ENCODE measurements around the gene SERPINA10. TPM values are rescaled to one million over a fixed set of nuclear protein-coding genes. Genes with fewer than 3 reads are reported as not detected.

The SERPINA10 gene
- polyA plus RNA-seq, 1 donor from 2014 or later = not detected

Other genes starting within 250 kb of the SERPINA10 start
- 158 and 177 TPM in 2 replicates for gene DDX24, start 212.1 kb downstream of the SERPINA10 start, polyA plus RNA-seq
- 37.9 and 45.6 TPM in 2 replicates for gene IFI27L1, start 212.0 kb downstream of the SERPINA10 start, polyA plus RNA-seq
- 2.2 and 5.6 TPM in 2 replicates for gene IFI27, start 182.5 kb downstream of the SERPINA10 start, polyA plus RNA-seq
- 15.3 and 23.7 TPM in 2 replicates for gene IFI27L2, start 163.7 kb downstream of the SERPINA10 start, polyA plus RNA-seq
- 4.8 and 5.9 TPM in 2 replicates for gene PPP4R4, start 118.9 kb downstream of the SERPINA10 start, polyA plus RNA-seq
- gene SERPINA6, start 30.1 kb upstream of the SERPINA10 start, polyA plus RNA-seq = not detected in 2 replicates
- gene SERPINA2, start 73.4 kb upstream of the SERPINA10 start, polyA plus RNA-seq = not detected in 2 replicates
- gene SERPINA1, start 95.3 kb upstream of the SERPINA10 start, polyA plus RNA-seq = not detected in 2 replicates
- not detected in 2 replicates for gene SERPINA11, start 159.5 kb upstream of the SERPINA10 start, polyA plus RNA-seq
- not detected in 2 replicates for gene SERPINA9, start 182.9 kb upstream of the SERPINA10 start, polyA plus RNA-seq
- not detected in 2 replicates for gene SERPINA12, start 216.2 kb upstream of the SERPINA10 start, polyA plus RNA-seq

Measured in neural cell (in vitro differentiated cells).